HG03442 (cell line): ENCODE measurements around the gene PYDC1.
"Not testable (repeated sequence)": the region's sequence is repeated elsewhere in the genome, so short reads cannot be mapped to it uniquely, and the experiment has no call there.

Source experiments
- ATAC-seq: cut with Tn5 transposase; IDR thresholded peaks from one replicate; pipeline ENCODE4 v1.9.1; 2021; ENCODE audit warnings: mild to moderate bottlenecking, moderate library complexity; ENCODE audit not compliant: unreplicated experiment

Gene PYDC1

GRCh38 chr16:31223044-31223443, 6.1 kb upstream of the PYDC1 start:
- no peak for ATAC-seq

GRCh38 chr16:31221357-31222160, 4.6 kb upstream of the PYDC1 start:
- no peak for ATAC-seq

GRCh38 chr16:31219154-31219741, 2.3 kb upstream of the PYDC1 start:
- ATAC-seq, result no peak

GRCh38 chr16:31217136-31217530, 198 bp upstream of the PYDC1 start:
- ATAC-seq, result no peak

GRCh38 chr16:31215287-31216162, 1.4 kb downstream of the PYDC1 start:
- no peak for ATAC-seq

GRCh38 chr16:31214708-31215286, 2.1 kb downstream of the PYDC1 start:
- no peak for ATAC-seq

- ATAC-seq, result no peak
Observed at GRCh38 chr16:31213877-31214707, 2.8 kb downstream of the PYDC1 start, which contains the start of gene TRIM72. TRIM72 (plus strand) TSS chr16:31214119; CDS start chr16:31214739, 620 bp downstream.

GRCh38 chr16:31213342-31213741, 3.6 kb downstream of the PYDC1 start:
- no peak for ATAC-seq

- no peak for ATAC-seq
Observed at GRCh38 chr16:31206776-31207175, 10.2 kb downstream of the PYDC1 start.

- no peak for ATAC-seq
Observed at GRCh38 chr16:31204871-31205666, 11.9 kb downstream of the PYDC1 start.

GRCh38 chr16:31202414-31203375, 14.2 kb downstream of the PYDC1 start, which contains the start of gene PYCARD:
PYCARD (minus strand) TSS chr16:31202760; CDS start chr16:31202690, 70 bp downstream.
- ATAC-seq, result peak; percentile 32

- ATAC-seq, result peak; percentile 38
Observed at GRCh38 chr16:31201582-31202413, 15.1 kb downstream of the PYDC1 start.

- no peak for ATAC-seq
Observed at GRCh38 chr16:31200821-31201568, 15.9 kb downstream of the PYDC1 start.

GRCh38 chr16:31200111-31200510, 16.8 kb downstream of the PYDC1 start:
- ATAC-seq, result not testable (repeated sequence)

- ATAC-seq, result no peak
Observed at GRCh38 chr16:31199430-31200041, 17.4 kb downstream of the PYDC1 start.
